HG02798 (cell line): ENCODE data around the gene CRB3.
"Not testable (repeated sequence)": the region's sequence is repeated elsewhere in the genome, so short reads cannot be mapped to it uniquely, and the experiment has no call there.

ENCODE experiments used
- ATAC-seq: cut with Tn5 transposase; IDR thresholded peaks from one replicate; pipeline ENCODE4 v1.9.1; 2021; ENCODE audit warnings: mild to moderate bottlenecking; ENCODE audit not compliant: unreplicated experiment, poor library complexity

CRB3 gene

GRCh38 chr19:6489278-6490061, 25.4 kb downstream of the CRB3 start:
- peak; percentile 56 for ATAC-seq

DNA sequence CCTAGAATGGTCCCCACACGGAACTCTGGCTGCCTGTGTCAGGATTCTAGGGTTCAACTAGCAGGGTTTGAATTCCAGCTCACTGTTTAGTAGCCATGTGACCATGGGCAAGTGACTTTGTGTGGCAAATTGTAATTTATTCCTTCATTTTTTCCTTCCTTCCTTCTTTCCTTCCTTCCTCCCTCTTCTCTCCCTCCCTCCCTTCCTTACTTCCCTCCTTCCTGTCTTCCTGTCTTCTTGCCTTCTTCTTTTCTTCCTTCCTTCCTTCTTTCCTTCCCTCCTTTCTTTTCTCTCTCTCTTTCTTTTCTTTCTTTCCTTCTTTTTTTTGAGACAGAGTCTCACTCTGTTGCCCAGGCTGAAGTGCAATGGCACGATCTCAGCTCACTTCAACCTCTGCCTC, 26.1 kb downstream of the CRB3 start:
- no peak for ATAC-seq

- ATAC-seq, result no peak
These were observed 27.9 kb downstream of the CRB3 start for GRCh38 chr19:6491802-6492592.

- ATAC-seq, result no peak
These were observed 30.5 kb downstream of the CRB3 start for GRCh38 chr19:6494438-6495036.

- ATAC-seq, result no peak
These were observed 31.9 kb downstream of the CRB3 start for GRCh38 chr19:6495947-6496346.

- no peak for ATAC-seq
These were observed 34.4 kb downstream of the CRB3 start for GRCh38 chr19:6498294-6499036.

DNA sequence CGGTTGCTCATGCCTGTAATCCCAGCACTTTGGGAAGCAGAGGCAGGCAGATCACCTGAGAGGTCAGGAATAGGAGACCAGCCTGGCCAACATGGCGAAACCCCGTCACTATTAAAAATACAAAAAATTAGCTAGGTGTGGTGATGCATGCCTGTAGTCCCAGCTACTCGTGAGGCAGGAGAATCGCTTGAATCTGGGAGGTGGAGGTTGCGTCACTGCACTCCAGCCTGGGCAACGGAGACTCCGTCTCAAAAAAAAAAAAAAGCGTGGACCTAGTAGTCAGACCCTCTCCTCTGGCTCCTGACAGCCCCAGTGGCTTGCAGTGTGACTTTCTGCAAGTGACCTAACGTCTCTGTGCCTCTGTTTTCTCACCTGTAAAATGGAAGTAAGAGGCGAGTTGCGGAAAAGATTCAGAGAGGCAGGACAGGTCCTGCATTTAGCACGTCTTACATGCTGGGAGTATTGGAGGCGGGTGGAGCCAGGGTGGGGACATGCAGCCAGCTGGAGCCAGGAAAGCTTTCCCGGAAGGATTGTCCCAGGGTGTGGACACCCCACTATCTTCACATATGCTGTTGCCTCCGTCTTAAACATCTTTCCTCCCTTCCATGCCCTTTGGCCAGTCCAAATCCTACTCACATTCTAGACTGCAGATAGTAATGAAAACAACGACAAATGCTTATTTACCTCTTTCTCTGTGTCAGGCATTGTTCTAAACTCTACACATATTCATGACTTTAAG, 35.1 kb downstream of the CRB3 start:
- ATAC-seq, result no peak

GRCh38 chr19:6500837-6501739, 37.0 kb downstream of the CRB3 start:
- no peak for ATAC-seq

DNA sequence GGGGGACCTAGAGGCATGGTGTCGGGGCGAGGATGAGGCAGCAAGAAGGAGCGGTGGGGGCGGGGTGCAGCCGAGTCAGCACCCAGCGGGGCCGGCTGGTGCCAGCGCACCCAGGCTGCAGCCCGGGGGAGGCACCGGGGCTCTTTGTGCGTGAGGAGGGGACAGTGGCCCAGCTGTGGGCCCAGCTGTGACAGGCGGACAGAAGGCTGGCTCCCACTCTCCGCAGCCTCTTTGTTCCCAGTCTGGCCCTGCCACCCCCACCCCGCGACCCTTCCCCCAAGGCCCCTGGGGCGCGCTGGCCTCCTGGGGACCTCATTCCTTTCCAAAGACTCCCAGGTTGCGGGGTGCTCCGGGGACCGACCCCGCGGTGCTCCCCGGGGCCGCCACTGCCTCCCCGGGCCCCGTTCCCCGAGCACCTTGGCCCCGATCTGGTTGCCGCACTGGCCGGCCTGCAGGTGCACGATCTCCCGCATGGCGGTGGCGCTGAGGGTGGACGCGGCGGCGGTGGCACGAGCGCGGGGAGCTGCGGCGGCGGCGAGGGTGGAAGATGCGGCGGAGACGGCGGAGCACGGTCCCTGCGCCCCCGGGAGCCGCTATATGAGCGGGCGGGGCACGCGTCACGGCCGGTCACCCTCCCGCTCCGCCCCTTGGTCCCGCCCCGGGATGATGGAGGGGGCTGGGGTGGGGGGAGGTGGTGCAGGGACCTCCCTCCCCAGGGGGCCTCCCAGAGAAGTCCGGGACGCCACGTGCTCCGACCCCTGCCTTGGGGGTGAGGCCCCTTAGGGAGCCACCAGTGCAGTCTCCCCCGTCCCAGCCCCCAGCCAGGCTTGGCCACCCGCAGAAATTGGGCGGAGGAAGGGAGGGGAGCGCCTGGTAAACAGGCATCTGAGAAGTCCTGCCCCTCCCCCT, 37.9 kb downstream of the CRB3 start, which contains the start of gene TUBB4A:
Gene TUBB4A (minus strand): TSS at position 570 of the 909 bp plus-strand sequence. CDS start 97 bp downstream, at position 473.
- ATAC-seq, result no peak

DNA sequence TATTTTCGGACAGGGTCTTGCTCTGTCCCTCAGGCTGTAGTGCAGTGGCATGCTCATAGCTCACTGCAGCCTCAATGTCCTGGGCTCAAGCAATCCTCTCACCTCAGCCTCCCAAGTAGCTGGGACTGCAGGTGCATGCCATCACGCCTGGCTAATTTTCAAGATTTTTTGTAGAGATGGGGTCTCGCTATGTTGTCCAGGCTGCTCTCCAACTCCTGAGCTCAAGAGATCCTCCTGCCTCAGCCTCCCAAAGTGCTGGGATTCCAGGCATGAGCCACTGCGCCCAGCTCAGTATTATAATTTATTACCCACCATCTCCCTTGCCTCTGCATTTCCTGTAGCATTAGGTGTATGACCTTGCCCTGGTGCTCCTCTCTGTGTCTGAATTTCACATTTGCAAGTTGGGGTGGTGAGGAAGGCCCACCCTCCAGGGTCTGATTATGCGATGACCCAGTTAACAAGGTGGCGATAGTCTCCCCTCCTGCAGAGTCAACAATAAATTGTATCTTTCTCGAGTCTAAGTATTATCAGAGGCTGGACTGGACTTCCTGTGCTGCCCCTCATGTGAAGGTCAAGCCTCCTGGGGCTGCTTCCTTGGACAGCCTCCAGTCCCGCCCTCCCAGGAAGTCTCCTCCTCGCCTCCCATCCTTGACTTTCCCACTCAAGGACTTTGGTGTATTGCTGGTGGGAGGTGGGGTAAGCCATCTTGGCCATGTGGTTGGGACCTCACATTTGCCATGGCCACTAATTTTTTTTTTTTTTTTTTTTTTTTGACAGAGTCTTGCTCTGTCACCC, 39.5 kb downstream of the CRB3 start:
- no peak for ATAC-seq

GRCh38 chr19:6508028-6508771, 44.1 kb downstream of the CRB3 start:
- ATAC-seq, result not testable (repeated sequence)

GRCh38 chr19:6509118-6509971, 45.3 kb downstream of the CRB3 start:
- no peak for ATAC-seq

GRCh38 chr19:6510618-6511017, 46.5 kb downstream of the CRB3 start:
- no peak for ATAC-seq

GRCh38 chr19:6514089-6514488, 50.0 kb downstream of the CRB3 start:
- ATAC-seq, result no peak

- no peak for ATAC-seq
These were observed 51.0 kb downstream of the CRB3 start for GRCh38 chr19:6514926-6515544.
